Measurements from ENCODE around the gene RRAGD. TPM values are rescaled to one million over a fixed set of nuclear protein-coding genes. Genes with fewer than 3 reads are reported as not detected.

RRAGD gene
- 0.49 and 0.69 TPM in 2 replicates for total RNA-seq

GRCh38 chr6:89412071-89413005 is at the start of gene RRAGD:
TSS of gene RRAGD (minus strand) at chr6:89412273. CDS start at chr6:89411993, 280 bp downstream.

GRCh38 chr6:89432875-89433251 is 20.8 kb upstream of the RRAGD start, which contains the start of gene ANKRD6:
TSS of gene ANKRD6 (plus strand) at chr6:89433152. CDS start at chr6:89566977, 133,825 bp downstream.

GRCh38 chr6:89352278-89353117 is 59.6 kb downstream of the RRAGD start, which contains the start of gene UBE2J1:
TSS of gene UBE2J1 (minus strand) at chr6:89352722. CDS start at chr6:89352569, 153 bp downstream.

GRCh38 chr6:89315249-89315885 is 96.7 kb downstream of the RRAGD start, which contains the start of gene GABRR2:
TSS of gene GABRR2 (minus strand) at chr6:89315299. CDS start at chr6:89315165, 134 bp downstream.

Other genes starting within 250 kb of the RRAGD start
- gene GABRR1, start 194.9 kb downstream of the RRAGD start, total RNA-seq = not detected in 2 replicates
- gene GABRR2, start 97.0 kb downstream of the RRAGD start, total RNA-seq = 0.32 and 1.2 TPM in 2 replicates
- 47.9 and 56.0 TPM in 2 replicates for gene UBE2J1, start 59.6 kb downstream of the RRAGD start, total RNA-seq
- gene ANKRD6, start 20.9 kb upstream of the RRAGD start, total RNA-seq = 5.0 and 13.0 TPM in 2 replicates
- 9.4 and 12.1 TPM in 2 replicates for gene LYRM2, start 226.5 kb upstream of the RRAGD start, total RNA-seq

Measured in bladder microvascular endothelial cell (primary cell).